GM12878 (cell line): Measurements from ENCODE around the gene C1orf21. TPM values are rescaled to one million over a fixed set of nuclear protein-coding genes. Genes with fewer than 3 reads are reported as not detected.

Experiments
- ATAC-seq: fragments of 200-7000 bp; cut with Tn5 transposase; 3 replicates; pipeline ENCODE4 v1.9.1; 2020; ENCODE audit warnings: mild to moderate bottlenecking, moderate library complexity
- BruUV-seq: library from RNA; stranded (reverse); fragments of 400-500 nt; replicated peaks from 2 replicates; lab custom pipeline; 2021; lab: Mats Ljungman, UMichigan
- CTCF ChIA-PET: fragments of 300-600 bp; sonication (Branson Sonifier 250); formaldehyde crosslinking; extraction: SDS; loops from one replicate; lab custom pipeline; 2021; ENCODE audit warnings: inconsistent platforms; lab: Yijun Ruan, JAX
- POLR2A ChIA-PET: fragments of 350-600 bp; formaldehyde crosslinking; extraction: SDS; loops from one replicate; lab custom pipeline; 2021; ENCODE audit warnings: inconsistent platforms; lab: Charles Lee
- RAD21 ChIA-PET: fragments of 300-600 bp; sonication (Branson Sonifier 250); formaldehyde crosslinking; loops from one replicate; lab custom pipeline; 2023; ENCODE audit warnings: antibody characterized with exemption; ENCODE audit not compliant: unreplicated experiment; lab: Charles Lee
- SMC1A ChIA-PET: fragments of 300-600 bp; sonication (Branson Sonifier 250); formaldehyde crosslinking; loops from one replicate; lab custom pipeline; 2023; ENCODE audit not compliant: unreplicated experiment, uncharacterized antibody; lab: Charles Lee
- DNase-seq: peaks from one replicate; pipeline ENCODE4 v3.0.0-alpha.2; 2011; ENCODE audit warnings: low read depth, low spot score
- FAIRE-seq: peaks from 3 replicates; lab custom pipeline; 2011; peaks lifted over from hg19 to GRCh38; lab: Jason Lieb, UNC
- H2AFZ ChIP-seq: 2 replicates; pipeline ENCODE4 v1.6.0; 2011; ENCODE audit warnings: low read depth, low read length, control low read depth; ENCODE audit not compliant: control insufficient read depth
- H3K27ac ChIP-seq: 2 replicates; pipeline ENCODE4 v1.5.1; 2011; ENCODE audit warnings: control low read depth; ENCODE audit not compliant: control insufficient read depth, insufficient read depth
- H3K27me3 ChIP-seq, 2 experiments: replicated peaks in 1 of 2; 2 replicates each; pipeline versions ENCODE4 v1.6.0 to v1.6.1; 2011; ENCODE audit warnings: low read length in 1 of 2; ENCODE audit not compliant: control insufficient read depth in 2 of 2, insufficient read depth in 2 of 2
- H3K36me3 ChIP-seq, 2 experiments: 2 replicates each; pipeline ENCODE4 v1.5.1; 2011; ENCODE audit warnings: low read length in 1 of 2; ENCODE audit not compliant: control insufficient read depth in 2 of 2, insufficient read depth in 2 of 2
- H3K4me1 ChIP-seq: 2 replicates; pipeline ENCODE4 v1.6.1; 2011; ENCODE audit warnings: mild to moderate bottlenecking, low read length, moderate library complexity, mixed read lengths; ENCODE audit not compliant: control insufficient read depth, insufficient read depth
- H3K4me2 ChIP-seq: 2 replicates; pipeline ENCODE4 v1.6.0; 2011; ENCODE audit warnings: control low read depth; ENCODE audit not compliant: control insufficient read depth, insufficient read depth
- H3K4me3 ChIP-seq: fragments of 200-600 bp; sonication (generic); 2 replicates; pipeline ENCODE4 v1.5.1; 2016
- H3K79me2 ChIP-seq: 2 replicates; pipeline ENCODE4 v1.6.0; 2011; ENCODE audit warnings: low read length; ENCODE audit not compliant: control insufficient read depth, insufficient read depth
- H3K9ac ChIP-seq: 2 replicates; pipeline ENCODE4 v1.8.0; 2011; ENCODE audit warnings: low read length, control low read depth, mixed read lengths; ENCODE audit not compliant: control insufficient read depth, insufficient read depth
- H3K9me3 ChIP-seq: replicated peaks from 3 replicates; pipeline ENCODE4 v1.5.1; 2011; ENCODE audit warnings: mild to moderate bottlenecking, low read length; ENCODE audit not compliant: control insufficient read depth, insufficient read depth
- H4K20me1 ChIP-seq: 2 replicates; pipeline ENCODE4 v1.6.0; 2011; ENCODE audit not compliant: control insufficient read depth, insufficient read depth
- CREB1 ChIP-seq: IDR thresholded peaks from 2 replicates; pipeline ENCODE4 v1.6.1; 2012; ENCODE audit warnings: low read depth, mild to moderate bottlenecking, inconsistent platforms
- HDGF ChIP-seq: fragments of 450-650 bp; IDR thresholded peaks from 2 replicates; pipeline ENCODE4 v1.6.1; 2016; ENCODE audit warnings: antibody characterized with exemption
- RAD21 ChIP-seq: IDR thresholded peaks from 2 replicates; pipeline ENCODE4 v1.6.1; 2011; ENCODE audit warnings: mild to moderate bottlenecking, low read depth, low read length, moderate library complexity; ENCODE audit not compliant: insufficient read depth
- SMC3 ChIP-seq: IDR thresholded peaks from 2 replicates; pipeline ENCODE4 v1.6.1; 2011; ENCODE audit warnings: low read length, improper control_type of control experiment, borderline replicate concordance
- TCF3 ChIP-seq: IDR thresholded peaks from 2 replicates; pipeline ENCODE4 v1.6.1; 2012; ENCODE audit warnings: low read depth, mild to moderate bottlenecking, low read length, borderline replicate concordance; ENCODE audit not compliant: insufficient read depth
- USF1 ChIP-seq: IDR thresholded peaks from 2 replicates; pipeline ENCODE4 v1.6.1; 2011; ENCODE audit warnings: borderline replicate concordance, low read depth, mild to moderate bottlenecking, moderate library complexity, mixed read lengths, low read length; ENCODE audit not compliant: insufficient read depth; ENCODE audit errors: extremely low read length
- ZNF384 ChIP-seq: IDR thresholded peaks from 2 replicates; pipeline ENCODE4 v1.6.1; 2012; ENCODE audit warnings: low read depth, mild to moderate bottlenecking, low read length, improper control_type of control experiment, borderline replicate concordance
- WGBS: methylation state at CpG from one replicate; pipeline ENCODE4 v1.1.6; 2016; ENCODE audit warnings: low lambda C conversion rate; ENCODE audit not compliant: insufficient replicate concordance, insufficient coverage; ENCODE audit errors: missing lambda C conversion rate; 5-methylcytosine and 5-hydroxymethylcytosine counted together
- in situ Hi-C: fragments of 300-500 bp; cut with MboI; formaldehyde crosslinking; loops from 9 replicates; pipeline ENCODE4 v1.14.3; 2018; ENCODE audit warnings: mixed read lengths
- intact Hi-C: fragments of 100-400 bp; cut with micrococcal nuclease; formaldehyde crosslinking; loops from one replicate; pipeline ENCODE4 v1.14.2; 2022; ENCODE audit not compliant: unreplicated experiment
- polyA plus RNA-seq, 11 experiments: library from polyadenylated mRNA; depleted of rRNA in 4 of 11; unstranded in 6 of 11; stranded (reverse) in 5 of 11; fragments of >200 nt; fragmentation: Nextera tagmentation in 4 of 11; fragmentation: Illumina TruSeq in 1 of 11; extraction: Ambion mirVana in 4 of 11; extraction: Trizol in 1 of 11; gene quantifications; 1 replicate in 1 of 11; 2 replicates in 10 of 11; pipeline versions ENCODE4 v1.2.1 to v1.2.3, GENCODE V29; 2011 to 2016; ENCODE audit warnings: inconsistent platforms in 2 of 11, missing spikeins in 2 of 11, low read depth in 1 of 11
- total RNA-seq, 4 experiments: library from RNA; depleted of rRNA in 3 of 4; stranded (reverse); fragments of >200 nt in 3 of 4; fragmentation: Illumina TruSeq in 1 of 4; extraction: Trizol in 1 of 4; gene quantifications; 2 replicates each; pipeline versions ENCODE4 v1.2.1 to v1.2.3, GENCODE V29; 2013 to 2021
- TF ChIP-seq, protein P1 (sequence below): IDR thresholded peaks from 2 replicates; pipeline ENCODE4 v1.6.1; 2012; ENCODE audit warnings: low read depth, low read length, improper control_type of control experiment
- TF ChIP-seq, protein P2 (sequence below): IDR thresholded peaks from 2 replicates; pipeline ENCODE4 v1.6.1; 2012; ENCODE audit warnings: improper control_type of control experiment, low read depth, low read length; ENCODE audit not compliant: insufficient replicate concordance
- TF ChIP-seq, protein P3 (sequence below): fragments of 450-650 bp; IDR thresholded peaks from 2 replicates; pipeline ENCODE4 v1.6.1; 2016; ENCODE audit warnings: mild to moderate bottlenecking

The C1orf21 gene
- total and polyA plus RNA-seq, 10 of the 15 experiments (the other 5 are each of a cell fraction or from before 2014, with no cell fraction given): 0.03 to 1.6 (median 0.17) TPM; not detected in 3

DNA sequence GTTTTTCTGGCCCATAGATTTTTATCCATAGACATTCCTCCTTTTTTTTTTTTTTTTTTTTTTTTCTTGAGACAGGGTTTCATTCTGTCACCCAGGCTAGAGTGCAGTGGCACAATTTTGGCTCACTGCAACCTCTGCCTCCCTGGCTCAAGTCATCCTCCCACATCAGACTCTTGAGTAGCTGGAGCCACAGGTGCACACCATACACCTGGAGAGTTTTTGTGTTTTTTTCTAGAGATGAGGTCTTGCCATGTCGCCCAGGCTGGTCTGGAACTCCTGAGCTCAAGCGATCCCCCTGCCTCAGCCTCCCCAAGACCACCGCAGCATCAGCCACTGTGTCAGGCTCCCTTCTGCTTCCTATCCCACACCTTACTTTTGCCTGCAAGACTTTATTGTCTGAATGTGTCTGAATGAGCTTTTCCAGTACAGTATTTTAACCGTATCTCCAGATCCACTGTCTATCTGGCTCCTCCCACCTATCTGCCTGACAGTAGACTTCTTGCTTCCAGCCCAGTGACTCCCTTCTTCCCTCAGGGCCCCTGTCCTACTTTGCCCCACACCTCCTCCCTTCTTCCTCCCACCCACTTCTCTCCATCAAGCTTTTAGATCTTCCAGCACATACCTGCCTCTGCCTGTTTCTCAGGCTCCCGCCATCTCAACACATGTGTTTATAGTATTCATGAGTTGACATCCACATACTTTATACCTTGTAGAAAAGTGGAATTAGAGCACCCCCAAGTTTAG, 6.1 kb downstream of the C1orf21 start:
- in situ Hi-C loops (no loop called here), intact Hi-C loops (no loop called here)
- Histone ChIP-seq H2AFZ (no peak overlapping the region), H3K27ac (no peak overlapping the region), H3K9me3 (no peaks in the 10 kb centered on the region), H3K4me1 (no peaks in the 10 kb centered on the region), H3K27me3 (peaks cover 0 to 4% of the 10 kb centered on the region in 2 experiments; a peak in 3 of 4 replicates), H3K4me2 (no peak overlapping the region), H3K79me2 (no peaks in the 10 kb centered on the region), H4K20me1 (no peaks in the 10 kb centered on the region), H3K9ac (no peak overlapping the region), H3K4me3 (no peak overlapping the region), H3K36me3 (no peaks in the 10 kb centered on the region)
- no peak for FAIRE-seq
- ChIA-PET SMC1A (interaction anchor here (0.7 kb wide), 1 partner anchor 67 kb away, joined by 3 read pairs; no protein-coding TSS in a partner anchor), POLR2A (no interaction called here), CTCF (no interaction called here), RAD21 (no interaction called here)
- WGBS: 67% methylated on average over 5 of the region's 5 CpGs
- BruUV-seq: no TSS peak
- no peak for DNase-seq
- ATAC-seq: no peak
- no peak for TF ChIP-seq RAD21
- no peak for TF ChIP-seq TCF3
- TF ChIP-seq, protein P1, sequence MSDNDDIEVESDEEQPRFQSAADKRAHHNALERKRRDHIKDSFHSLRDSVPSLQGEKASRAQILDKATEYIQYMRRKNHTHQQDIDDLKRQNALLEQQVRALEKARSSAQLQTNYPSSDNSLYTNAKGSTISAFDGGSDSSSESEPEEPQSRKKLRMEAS: no peak
- TF ChIP-seq ZNF384: no peak
- TF ChIP-seq SMC3: no peak
- no peak for TF ChIP-seq USF1
- TF ChIP-seq HDGF: no peak
- TF ChIP-seq, protein P2, sequence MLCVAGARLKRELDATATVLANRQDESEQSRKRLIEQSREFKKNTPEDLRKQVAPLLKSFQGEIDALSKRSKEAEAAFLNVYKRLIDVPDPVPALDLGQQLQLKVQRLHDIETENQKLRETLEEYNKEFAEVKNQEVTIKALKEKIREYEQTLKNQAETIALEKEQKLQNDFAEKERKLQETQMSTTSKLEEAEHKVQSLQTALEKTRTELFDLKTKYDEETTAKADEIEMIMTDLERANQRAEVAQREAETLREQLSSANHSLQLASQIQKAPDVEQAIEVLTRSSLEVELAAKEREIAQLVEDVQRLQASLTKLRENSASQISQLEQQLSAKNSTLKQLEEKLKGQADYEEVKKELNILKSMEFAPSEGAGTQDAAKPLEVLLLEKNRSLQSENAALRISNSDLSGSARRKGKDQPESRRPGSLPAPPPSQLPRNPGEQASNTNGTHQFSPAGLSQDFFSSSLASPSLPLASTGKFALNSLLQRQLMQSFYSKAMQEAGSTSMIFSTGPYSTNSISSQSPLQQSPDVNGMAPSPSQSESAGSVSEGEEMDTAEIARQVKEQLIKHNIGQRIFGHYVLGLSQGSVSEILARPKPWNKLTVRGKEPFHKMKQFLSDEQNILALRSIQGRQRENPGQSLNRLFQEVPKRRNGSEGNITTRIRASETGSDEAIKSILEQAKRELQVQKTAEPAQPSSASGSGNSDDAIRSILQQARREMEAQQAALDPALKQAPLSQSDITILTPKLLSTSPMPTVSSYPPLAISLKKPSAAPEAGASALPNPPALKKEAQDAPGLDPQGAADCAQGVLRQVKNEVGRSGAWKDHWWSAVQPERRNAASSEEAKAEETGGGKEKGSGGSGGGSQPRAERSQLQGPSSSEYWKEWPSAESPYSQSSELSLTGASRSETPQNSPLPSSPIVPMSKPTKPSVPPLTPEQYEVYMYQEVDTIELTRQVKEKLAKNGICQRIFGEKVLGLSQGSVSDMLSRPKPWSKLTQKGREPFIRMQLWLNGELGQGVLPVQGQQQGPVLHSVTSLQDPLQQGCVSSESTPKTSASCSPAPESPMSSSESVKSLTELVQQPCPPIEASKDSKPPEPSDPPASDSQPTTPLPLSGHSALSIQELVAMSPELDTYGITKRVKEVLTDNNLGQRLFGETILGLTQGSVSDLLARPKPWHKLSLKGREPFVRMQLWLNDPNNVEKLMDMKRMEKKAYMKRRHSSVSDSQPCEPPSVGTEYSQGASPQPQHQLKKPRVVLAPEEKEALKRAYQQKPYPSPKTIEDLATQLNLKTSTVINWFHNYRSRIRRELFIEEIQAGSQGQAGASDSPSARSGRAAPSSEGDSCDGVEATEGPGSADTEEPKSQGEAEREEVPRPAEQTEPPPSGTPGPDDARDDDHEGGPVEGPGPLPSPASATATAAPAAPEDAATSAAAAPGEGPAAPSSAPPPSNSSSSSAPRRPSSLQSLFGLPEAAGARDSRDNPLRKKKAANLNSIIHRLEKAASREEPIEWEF: no peak
- TF ChIP-seq, protein P3, sequence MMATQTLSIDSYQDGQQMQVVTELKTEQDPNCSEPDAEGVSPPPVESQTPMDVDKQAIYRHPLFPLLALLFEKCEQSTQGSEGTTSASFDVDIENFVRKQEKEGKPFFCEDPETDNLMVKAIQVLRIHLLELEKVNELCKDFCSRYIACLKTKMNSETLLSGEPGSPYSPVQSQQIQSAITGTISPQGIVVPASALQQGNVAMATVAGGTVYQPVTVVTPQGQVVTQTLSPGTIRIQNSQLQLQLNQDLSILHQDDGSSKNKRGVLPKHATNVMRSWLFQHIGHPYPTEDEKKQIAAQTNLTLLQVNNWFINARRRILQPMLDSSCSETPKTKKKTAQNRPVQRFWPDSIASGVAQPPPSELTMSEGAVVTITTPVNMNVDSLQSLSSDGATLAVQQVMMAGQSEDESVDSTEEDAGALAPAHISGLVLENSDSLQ: no peak
- TF ChIP-seq CREB1: no peak
